Loucy (cell line): ENCODE results near the gene CHST6.

Source experiments
- CTCF ChIP-seq: fragments of 200-600 bp; sonication (generic); conservative IDR thresholded peaks from 2 replicates; pipeline ENCODE4 v1.5.1; 2014; ENCODE audit warnings: mild to moderate bottlenecking, antibody characterized with exemption, low read length
- EZH2phosphoT487 ChIP-seq: fragments of 200-600 bp; IDR thresholded peaks from 2 replicates; pipeline ENCODE4 v1.6.1; 2018; ENCODE audit warnings: antibody characterized with exemption, mild to moderate bottlenecking, moderate library complexity, borderline replicate concordance

- TF ChIP-seq CTCF (no peak), EZH2phosphoT487 (no peak)
These were observed 2.3 kb upstream of the CHST6 start for GRCh38 chr16:75497558-75497957.
